H9 (cell line): ENCODE results near the gene MOB3A. TPM values are rescaled to one million over a fixed set of nuclear protein-coding genes. Genes with fewer than 3 reads are reported as not detected.

Experiments
- DNase-seq: peaks from one replicate; pipeline ENCODE4 v3.0.0-alpha.2; 2017
- H2AFZ ChIP-seq: one replicate; pipeline ENCODE4 v1.6.1; 2013; ENCODE audit warnings: mild to moderate bottlenecking, low read length, control low read depth, moderate library complexity
- H2AK5ac ChIP-seq: 2 replicates; pipeline ENCODE4 v1.6.1; 2013; ENCODE audit warnings: low read length, control low read depth, mixed read lengths; ENCODE audit not compliant: insufficient read length
- H2BK120ac ChIP-seq: one replicate; pipeline ENCODE4 v1.6.1; 2013; ENCODE audit warnings: low read depth, mild to moderate bottlenecking, low read length, control low read depth, inconsistent platforms; ENCODE audit not compliant: poor library complexity, severe bottlenecking
- H2BK12ac ChIP-seq: 2 replicates; pipeline ENCODE4 v1.6.1; 2013; ENCODE audit warnings: low read length, control low read depth, mixed read lengths, low read depth; ENCODE audit not compliant: insufficient read length
- H2BK15ac ChIP-seq: 2 replicates; pipeline ENCODE4 v1.6.1; 2013; ENCODE audit warnings: low read depth, low read length, control low read depth
- H2BK20ac ChIP-seq: one replicate; pipeline ENCODE4 v1.6.1; 2013; ENCODE audit warnings: low read depth, mild to moderate bottlenecking, low read length, control low read depth, inconsistent platforms; ENCODE audit not compliant: poor library complexity, severe bottlenecking
- H2BK5ac ChIP-seq: 2 replicates; pipeline ENCODE4 v1.6.1; 2013; ENCODE audit warnings: low read length, control low read depth, mixed read lengths; ENCODE audit not compliant: insufficient read length
- H3K14ac ChIP-seq: 2 replicates; pipeline ENCODE4 v1.6.1; 2013; ENCODE audit warnings: low read length, control low read depth; ENCODE audit not compliant: insufficient read depth
- H3K18ac ChIP-seq: 2 replicates; pipeline ENCODE4 v1.6.1; 2013; ENCODE audit warnings: low read depth, mild to moderate bottlenecking, mixed read lengths, low read length, control low read depth; ENCODE audit not compliant: insufficient read length
- H3K23ac ChIP-seq: 2 replicates; pipeline ENCODE4 v1.6.1; 2013; ENCODE audit warnings: low read length, control low read depth, mixed read lengths, low read depth; ENCODE audit not compliant: insufficient read length
- H3K23me2 ChIP-seq: 2 replicates; pipeline ENCODE4 v1.6.1; 2013; ENCODE audit warnings: low read depth, mild to moderate bottlenecking, mixed read lengths, low read length, control low read depth; ENCODE audit not compliant: insufficient read length, poor library complexity, severe bottlenecking
- H3K27ac ChIP-seq: 2 replicates; pipeline ENCODE4 v1.5.1; 2013; ENCODE audit warnings: low read length, control low read depth, mixed read lengths, low read depth; ENCODE audit not compliant: insufficient read length
- H3K27me3 ChIP-seq: 2 replicates; pipeline ENCODE4 v1.6.1; 2013; ENCODE audit warnings: low read length, control low read depth, inconsistent platforms; ENCODE audit not compliant: insufficient read depth
- H3K4ac ChIP-seq: 2 replicates; pipeline ENCODE4 v1.6.1; 2013; ENCODE audit warnings: low read depth, mild to moderate bottlenecking, control low read depth, inconsistent platforms, low read length, moderate library complexity
- H3K4me1 ChIP-seq: 2 replicates; pipeline ENCODE4 v1.6.1; 2013; ENCODE audit warnings: low read length, control low read depth, inconsistent platforms; ENCODE audit not compliant: insufficient read depth
- H3K4me2 ChIP-seq: 2 replicates; pipeline ENCODE4 v1.6.1; 2013; ENCODE audit warnings: low read length, control low read depth, mixed read lengths; ENCODE audit not compliant: insufficient read length, insufficient read depth
- H3K56ac ChIP-seq: 2 replicates; pipeline ENCODE4 v1.6.1; 2013; ENCODE audit warnings: low read depth, mild to moderate bottlenecking, mixed read lengths, low read length, control low read depth; ENCODE audit not compliant: insufficient read length
- H3K79me1 ChIP-seq: 2 replicates; pipeline ENCODE4 v1.6.1; 2013; ENCODE audit warnings: low read depth, mild to moderate bottlenecking, moderate library complexity, low read length, control low read depth, inconsistent platforms; ENCODE audit not compliant: insufficient read depth, poor library complexity, severe bottlenecking
- H3K79me2 ChIP-seq: 2 replicates; pipeline ENCODE4 v1.6.1; 2013; ENCODE audit warnings: low read length, control low read depth, inconsistent platforms; ENCODE audit not compliant: insufficient read depth
- H3K9ac ChIP-seq: 2 replicates; pipeline ENCODE4 v1.6.1; 2013; ENCODE audit warnings: low read length, control low read depth, mixed read lengths; ENCODE audit not compliant: insufficient read length; ENCODE audit errors: extremely low read depth
- H3K9me3 ChIP-seq: one replicate; pipeline ENCODE4 v1.6.1; 2013; ENCODE audit warnings: low read depth, low read length, inconsistent platforms; ENCODE audit not compliant: control insufficient read depth
- H3T11ph ChIP-seq: one replicate; pipeline ENCODE4 v1.6.1; 2013; ENCODE audit warnings: mild to moderate bottlenecking, low read length, control low read depth, inconsistent platforms
- H4K20me1 ChIP-seq: one replicate; pipeline ENCODE4 v1.6.1; 2013; ENCODE audit not compliant: control insufficient read depth, insufficient read length, insufficient read depth
- H4K5ac ChIP-seq: 2 replicates; pipeline ENCODE4 v1.6.1; 2013; ENCODE audit warnings: low read depth, mild to moderate bottlenecking, mixed read lengths, low read length, control low read depth; ENCODE audit not compliant: insufficient read length
- H4K8ac ChIP-seq: replicated peaks from 2 replicates; pipeline ENCODE4 v1.6.1; 2013; ENCODE audit warnings: low read length, control low read depth, mixed read lengths, low read depth; ENCODE audit not compliant: insufficient read length
- H4K91ac ChIP-seq: 2 replicates; pipeline ENCODE4 v1.6.1; 2013; ENCODE audit warnings: low read depth, mild to moderate bottlenecking, moderate library complexity, mixed read lengths, low read length, control low read depth; ENCODE audit not compliant: insufficient read length
- H3K27ac Mint-ChIP-seq, 3 experiments: 2 replicates in 2 of 3; 3 replicates in 1 of 3; pipeline ENCODE4 v1.8.0; 2020 to 2021; ENCODE audit warnings: mixed read lengths in 3 of 3, mild to moderate bottlenecking in 1 of 3, moderate library complexity in 1 of 3
- H3K27me3 Mint-ChIP-seq: 2 replicates; pipeline ENCODE4 v1.8.0; 2021; ENCODE audit warnings: low read depth, mild to moderate bottlenecking, moderate library complexity, mixed read lengths
- H3K36me3 Mint-ChIP-seq, 3 experiments: 2 replicates in 2 of 3; 3 replicates in 1 of 3; pipeline ENCODE4 v1.8.0; 2020 to 2021; ENCODE audit warnings: low read depth in 3 of 3, mixed read lengths in 3 of 3; ENCODE audit not compliant: insufficient read depth in 1 of 3
- H3K4me1 Mint-ChIP-seq, 2 experiments: 2 replicates each; pipeline ENCODE4 v1.8.0; 2020; ENCODE audit warnings: mixed read lengths in 2 of 2
- H3K4me3 Mint-ChIP-seq, 2 experiments: 2 replicates in 1 of 2; 3 replicates in 1 of 2; pipeline ENCODE4 v1.8.0; 2020 to 2021; ENCODE audit warnings: mild to moderate bottlenecking in 2 of 2, mixed read lengths in 2 of 2, moderate library complexity in 1 of 2
- H3K9me3 Mint-ChIP-seq, 2 experiments: 2 replicates in 1 of 2; 3 replicates in 1 of 2; pipeline ENCODE4 v1.8.0; 2020; ENCODE audit warnings: mild to moderate bottlenecking in 2 of 2, mixed read lengths in 2 of 2, moderate library complexity in 1 of 2
- WGBS: extraction: QIAGEN DNeasy Blood & Tissue Kit; methylation state at CpG from one replicate; pipeline ENCODE4 v1.1.7; 2013; ENCODE audit warnings: missing lambda C conversion rate, low lambda C conversion rate, mixed read lengths; ENCODE audit not compliant: insufficient read length; ENCODE audit errors: extremely low coverage; 5-methylcytosine and 5-hydroxymethylcytosine counted together
- total RNA-seq: library from RNA; stranded (reverse); gene quantifications from 2 replicates; pipeline ENCODE4 v1.2.1, GENCODE V29; 2021
- TF ChIP-seq, protein P1 (sequence below): fragments of 200-600 bp; sonication (generic); conservative IDR thresholded peaks from 3 replicates; pipeline ENCODE4 v1.8.0; 2021; ENCODE audit warnings: antibody characterized with exemption, mild to moderate bottlenecking

The MOB3A gene
- total RNA-seq, 1 experiment from 2014 or later, result 11.5 TPM

DNA sequence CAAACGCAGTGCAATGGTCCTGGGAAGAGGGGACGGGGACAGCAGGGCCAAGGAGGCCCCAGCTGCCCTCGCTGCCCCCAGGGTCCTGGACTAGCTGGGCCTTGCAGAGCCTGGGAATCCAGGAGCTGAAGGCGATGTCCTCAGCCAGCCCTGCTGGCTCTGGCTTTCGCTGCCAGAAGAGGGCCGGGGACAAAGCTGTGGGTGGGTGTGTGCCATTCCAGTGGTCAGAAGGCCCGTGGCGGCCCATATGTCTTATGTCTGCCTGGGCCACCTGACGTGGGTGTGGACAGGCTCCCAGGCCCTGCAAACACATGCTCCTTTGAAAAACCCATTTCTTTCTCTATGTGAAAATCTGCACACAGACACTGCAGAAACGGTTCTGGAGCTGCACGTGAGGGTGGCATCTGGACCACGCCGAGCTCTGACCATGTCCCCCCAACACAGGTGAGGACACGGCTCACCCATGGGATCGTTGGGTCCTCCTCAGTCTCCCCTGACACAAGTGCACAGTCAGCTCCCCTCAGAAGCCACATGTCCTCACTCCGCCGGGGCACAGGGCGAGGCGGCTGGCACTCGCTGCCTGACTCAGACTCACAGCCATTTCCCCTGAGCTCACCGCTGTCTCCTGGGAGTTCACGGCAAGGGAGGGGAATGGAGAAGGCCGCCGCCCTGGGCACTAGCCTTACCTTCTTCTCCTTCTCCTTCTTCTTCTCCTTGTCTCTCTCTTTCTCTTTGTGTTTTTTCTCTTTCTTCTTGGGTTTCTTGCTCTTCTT, 17.5 kb upstream of the MOB3A start:
- H4K5ac ChIP-seq, result no peak overlapping the region
- Mint-ChIP-seq H3K4me1 (no peaks in the 10 kb centered on the region), H3K4me3 (no peak overlapping the region), H3K27me3 (no peaks in the 10 kb centered on the region; the same call in 1 of the 2 replicates), H3K36me3 (peaks cover 40 to 72% (median 70%) of the 10 kb centered on the region in 3 experiments), H3K27ac (no peak overlapping the region), H3K9me3 (no peaks in the 10 kb centered on the region)
- H3K56ac ChIP-seq, result no peak overlapping the region
- no peak overlapping the region for H2BK15ac ChIP-seq
- TF ChIP-seq, protein P1, sequence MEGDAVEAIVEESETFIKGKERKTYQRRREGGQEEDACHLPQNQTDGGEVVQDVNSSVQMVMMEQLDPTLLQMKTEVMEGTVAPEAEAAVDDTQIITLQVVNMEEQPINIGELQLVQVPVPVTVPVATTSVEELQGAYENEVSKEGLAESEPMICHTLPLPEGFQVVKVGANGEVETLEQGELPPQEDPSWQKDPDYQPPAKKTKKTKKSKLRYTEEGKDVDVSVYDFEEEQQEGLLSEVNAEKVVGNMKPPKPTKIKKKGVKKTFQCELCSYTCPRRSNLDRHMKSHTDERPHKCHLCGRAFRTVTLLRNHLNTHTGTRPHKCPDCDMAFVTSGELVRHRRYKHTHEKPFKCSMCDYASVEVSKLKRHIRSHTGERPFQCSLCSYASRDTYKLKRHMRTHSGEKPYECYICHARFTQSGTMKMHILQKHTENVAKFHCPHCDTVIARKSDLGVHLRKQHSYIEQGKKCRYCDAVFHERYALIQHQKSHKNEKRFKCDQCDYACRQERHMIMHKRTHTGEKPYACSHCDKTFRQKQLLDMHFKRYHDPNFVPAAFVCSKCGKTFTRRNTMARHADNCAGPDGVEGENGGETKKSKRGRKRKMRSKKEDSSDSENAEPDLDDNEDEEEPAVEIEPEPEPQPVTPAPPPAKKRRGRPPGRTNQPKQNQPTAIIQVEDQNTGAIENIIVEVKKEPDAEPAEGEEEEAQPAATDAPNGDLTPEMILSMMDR, result no peak
- H3K4ac ChIP-seq, result no peak overlapping the region
- H2AK5ac ChIP-seq, result no peak overlapping the region
- H3K4me2 ChIP-seq, result no peak overlapping the region
- no peak overlapping the region for H2BK20ac ChIP-seq
- H3K18ac ChIP-seq, result no peak overlapping the region
- WGBS, result no CpG with 5 or more reads among the region's 24 CpGs
- H2BK12ac ChIP-seq, result no peak overlapping the region
- no peak overlapping the region for H2BK5ac ChIP-seq
- H3K23ac ChIP-seq, result no peak overlapping the region
- H3K9ac ChIP-seq, result no peak overlapping the region
- H3T11ph ChIP-seq, result no peak overlapping the region
- no peak overlapping the region for H4K91ac ChIP-seq
- DNase-seq, result no peak
- H3K4me1 ChIP-seq, result no peaks in the 10 kb centered on the region
- H3K79me2 ChIP-seq, result no peaks in the 10 kb centered on the region
- no peak overlapping the region for H2AFZ ChIP-seq
- H3K27ac ChIP-seq, result no peak overlapping the region
- no peak overlapping the region for H2BK120ac ChIP-seq
- no peaks in the 10 kb centered on the region for H3K23me2 ChIP-seq
- H4K8ac ChIP-seq, result no peak overlapping the region
- no peaks in the 10 kb centered on the region for H3K79me1 ChIP-seq
- H4K20me1 ChIP-seq, result no peaks in the 10 kb centered on the region
- no peaks in the 10 kb centered on the region for H3K27me3 ChIP-seq
- H3K9me3 ChIP-seq, result no peaks in the 10 kb centered on the region
- H3K14ac ChIP-seq, result no peak overlapping the region
